Neural cell (in vitro differentiated cells): Measurements from ENCODE around the gene TUBAL3. TPM values are rescaled to one million over a fixed set of nuclear protein-coding genes. Genes with fewer than 3 reads are reported as not detected.

Experiments used
- H2AFZ ChIP-seq: fragments of 200-600, 300-800 bp; sonication (generic), shearing (Covaris generic); 2 replicates; pipeline ENCODE4 v1.6.0; 2014; ENCODE audit warnings: low read depth, mild to moderate bottlenecking, antibody characterized with exemption, low read length, moderate library complexity
- H3F3A ChIP-seq: fragments of 200-600 bp; shearing (Covaris generic); 2 replicates; pipeline ENCODE4 v1.6.1; 2016; ENCODE audit warnings: mild to moderate bottlenecking, moderate library complexity, mixed read lengths, antibody characterized with exemption, low read length; ENCODE audit not compliant: insufficient read depth, poor library complexity, severe bottlenecking
- H3K27ac ChIP-seq: fragments of 200-600, 300-800 bp; sonication (generic), shearing (Covaris generic); 2 replicates; pipeline ENCODE4 v1.5.1; 2014; ENCODE audit warnings: mild to moderate bottlenecking, low read length, moderate library complexity
- H3K27me3 ChIP-seq: fragments of 300-800, 200-600 bp; sonication (generic), shearing (Covaris generic); 2 replicates; pipeline ENCODE4 v1.6.0; 2014; ENCODE audit warnings: mild to moderate bottlenecking, low read depth, low read length, moderate library complexity; ENCODE audit not compliant: insufficient read depth
- H3K36me3 ChIP-seq: fragments of 300-800, 200-600 bp; sonication (generic), shearing (Covaris generic); 2 replicates; pipeline ENCODE4 v1.5.1; 2014; ENCODE audit warnings: mild to moderate bottlenecking, antibody characterized with exemption, low read length, moderate library complexity; ENCODE audit not compliant: insufficient read depth
- H3K4me2 ChIP-seq: fragments of 300-800, 200-600 bp; sonication (generic), shearing (Covaris generic); 2 replicates; pipeline ENCODE4 v1.6.0; 2014; ENCODE audit warnings: mild to moderate bottlenecking, low read length
- H3K4me3 ChIP-seq: fragments of 300-800, 200-600 bp; sonication (generic), shearing (Covaris generic); 2 replicates; pipeline ENCODE4 v1.5.1; 2014; ENCODE audit warnings: mild to moderate bottlenecking, low read length, moderate library complexity
- H3K79me2 ChIP-seq: fragments of 200-600 bp; shearing (Covaris generic); replicated peaks from 2 replicates; pipeline ENCODE4 v1.6.0; 2014; ENCODE audit warnings: mild to moderate bottlenecking, low read length, moderate library complexity; ENCODE audit not compliant: insufficient read depth
- H3K9ac ChIP-seq: fragments of 300-800, 200-600 bp; sonication (generic), shearing (Covaris generic); 2 replicates; pipeline ENCODE4 v1.6.1; 2016; ENCODE audit warnings: mild to moderate bottlenecking, low read length, mixed read lengths
- H3K9me2 ChIP-seq: fragments of 200-600 bp; shearing (Covaris generic); 2 replicates; pipeline ENCODE4 v1.6.1; 2016; ENCODE audit warnings: mild to moderate bottlenecking, low read length, mixed read lengths; ENCODE audit not compliant: insufficient read depth
- H3K9me3 ChIP-seq: fragments of 200-600, 300-800 bp; sonication (generic), shearing (Covaris generic); 2 replicates; pipeline ENCODE4 v1.6.1; 2016; ENCODE audit warnings: mild to moderate bottlenecking, mixed run types, low read length, moderate library complexity, mixed read lengths
- H4K20me1 ChIP-seq: fragments of 200-600 bp; shearing (Covaris generic); 2 replicates; pipeline ENCODE4 v1.6.1; 2016; ENCODE audit warnings: mild to moderate bottlenecking, mixed run types; ENCODE audit not compliant: insufficient read depth
- CTCF ChIP-seq: fragments of 450-650 bp; IDR thresholded peaks from 2 replicates; pipeline ENCODE4 v1.5.1; 2014; ENCODE audit warnings: antibody characterized with exemption, mild to moderate bottlenecking, moderate library complexity; ENCODE audit not compliant: poor library complexity, severe bottlenecking
- EP300 ChIP-seq: fragments of 450-650 bp; conservative IDR thresholded peaks from 2 replicates; pipeline ENCODE4 v1.6.1; 2014; ENCODE audit warnings: antibody characterized with exemption, mild to moderate bottlenecking, moderate library complexity; ENCODE audit not compliant: poor library complexity, severe bottlenecking
- EZH2 ChIP-seq: fragments of 200-600, 300-800 bp; shearing (Covaris generic), sonication (generic); IDR thresholded peaks from 2 replicates; pipeline ENCODE4 v1.6.1; 2014; ENCODE audit warnings: antibody characterized with exemption, low read length, borderline replicate concordance, mild to moderate bottlenecking; ENCODE audit not compliant: insufficient read depth, poor library complexity, severe bottlenecking
- MXI1 ChIP-seq: fragments of 450-650 bp; conservative IDR thresholded peaks from 2 replicates; pipeline ENCODE4 v1.6.1; 2014; ENCODE audit warnings: antibody characterized with exemption, mild to moderate bottlenecking; ENCODE audit not compliant: poor library complexity, severe bottlenecking
- POLR2AphosphoS5 ChIP-seq: IDR thresholded peaks from 2 replicates; pipeline ENCODE4 v1.6.1; 2012
- RAD21 ChIP-seq: fragments of 450-650 bp; conservative IDR thresholded peaks from 2 replicates; pipeline ENCODE4 v1.6.1; 2014; ENCODE audit warnings: antibody characterized with exemption, mild to moderate bottlenecking, moderate library complexity
- REST ChIP-seq: IDR thresholded peaks from 2 replicates; pipeline ENCODE4 v1.6.1; 2012; ENCODE audit warnings: borderline replicate concordance
- SMC3 ChIP-seq: fragments of 450-650 bp; conservative IDR thresholded peaks from 2 replicates; pipeline ENCODE4 v1.6.1; 2014; ENCODE audit warnings: antibody characterized with exemption, mild to moderate bottlenecking, moderate library complexity; ENCODE audit not compliant: poor library complexity
- TAF1 ChIP-seq: IDR thresholded peaks from 2 replicates; pipeline ENCODE4 v1.6.1; 2012; ENCODE audit warnings: low read depth
- polyA plus RNA-seq: library from polyadenylated mRNA; depleted of rRNA; stranded (reverse); fragments of >200 nt; gene quantifications from 2 replicates; pipeline ENCODE4 v1.2.3, GENCODE V29; 2014

TUBAL3 gene
- polyA plus RNA-seq, 1 donor from 2014 or later: not detected

GRCh38 chr10:5447611-5448071, 43.0 kb upstream of the TUBAL3 start:
- H3K9me2 ChIP-seq: no peaks in the 10 kb centered on the region
- no peak overlapping the region for H3K9ac ChIP-seq
- H4K20me1 ChIP-seq: no peaks in the 10 kb centered on the region
- H3K79me2 ChIP-seq: no peaks in the 10 kb centered on the region
- H3K4me2 ChIP-seq: no peak overlapping the region
- no peak overlapping the region for H3K4me3 ChIP-seq
- H3K9me3 ChIP-seq: no peaks in the 10 kb centered on the region
- H3K27me3 ChIP-seq: no peaks in the 10 kb centered on the region
- H3K36me3 ChIP-seq: no peaks in the 10 kb centered on the region
- no peak overlapping the region for H3K27ac ChIP-seq
- H2AFZ ChIP-seq: no peak overlapping the region
- no peak for TF ChIP-seq MXI1
- no peak for TF ChIP-seq RAD21
- no peak for TF ChIP-seq REST
- no peak for TF ChIP-seq EZH2
- TF ChIP-seq SMC3: no peak
- H3F3A ChIP-seq: no peaks in the 10 kb centered on the region

GRCh38 chr10:5447056-5447455, 42.4 kb upstream of the TUBAL3 start:
- no peak for TF ChIP-seq EZH2
- TF ChIP-seq RAD21: no peak
- TF ChIP-seq TAF1: no peak
- TF ChIP-seq REST: no peak
- TF ChIP-seq MXI1: no peak
- TF ChIP-seq POLR2AphosphoS5: no peak
- TF ChIP-seq SMC3: no peak
- no peak for TF ChIP-seq CTCF
- TF ChIP-seq EP300: no peak
- Histone ChIP-seq H3K9me3 (no peaks in the 10 kb centered on the region), H3K4me3 (no peak overlapping the region), H3K4me2 (no peak overlapping the region), H3K36me3 (no peaks in the 10 kb centered on the region), H3K79me2 (no peaks in the 10 kb centered on the region), H3K9me2 (no peaks in the 10 kb centered on the region), H3K9ac (no peak overlapping the region), H3F3A (no peaks in the 10 kb centered on the region), H3K27me3 (no peaks in the 10 kb centered on the region), H2AFZ (no peak overlapping the region), H3K27ac (no peak overlapping the region), H4K20me1 (no peaks in the 10 kb centered on the region)
